ENCODE data around the gene SYNCRIP.
"Not testable (repeated sequence)": the region's sequence is repeated elsewhere in the genome, so short reads cannot be mapped to it uniquely, and the experiment has no call there.

Gene SYNCRIP

DNA sequence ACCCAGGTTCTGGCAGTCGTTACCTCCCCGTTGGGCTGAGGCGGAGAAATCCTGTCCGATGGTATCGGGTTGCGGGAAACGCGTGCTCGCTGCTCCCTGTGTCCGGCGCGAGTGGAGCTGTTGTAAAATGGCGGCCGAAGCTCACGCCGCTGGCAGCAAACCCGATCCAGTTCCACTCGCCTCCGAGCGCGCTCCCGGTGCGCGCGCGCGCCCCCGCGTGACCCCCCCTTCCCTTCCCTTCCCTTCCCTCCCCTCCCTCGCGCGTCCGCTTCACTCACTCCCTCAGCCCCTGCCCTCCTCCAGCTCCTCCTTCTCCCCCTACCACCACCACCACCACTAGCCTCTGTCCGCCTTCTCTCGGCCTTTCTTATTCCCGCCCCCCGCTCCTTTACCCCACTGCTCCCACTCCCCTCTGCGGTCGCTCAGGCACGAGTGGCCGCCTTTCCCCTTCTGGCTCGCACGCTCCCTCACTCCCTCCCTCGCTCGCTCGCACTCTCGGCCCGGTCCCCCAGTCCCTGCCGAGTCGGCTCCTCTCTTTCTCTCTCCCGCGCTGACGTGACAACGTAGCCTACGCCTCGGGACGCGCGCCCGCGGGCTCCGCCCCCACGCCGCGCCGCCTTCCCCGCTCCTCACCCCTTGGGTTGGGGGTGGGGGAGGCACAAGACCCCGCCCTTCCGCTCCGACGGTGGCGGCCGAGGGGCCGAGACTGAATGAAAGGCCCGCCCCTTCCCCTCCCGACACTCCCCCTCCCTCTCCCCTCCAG is at the start of gene SYNCRIP:
SYNCRIP (minus strand) TSS at position 113 of the 763 bp plus-strand sequence. CDS start 1,447 bp downstream, outside the sequence.
- DNase-seq, result peak; percentile 98

DNA sequence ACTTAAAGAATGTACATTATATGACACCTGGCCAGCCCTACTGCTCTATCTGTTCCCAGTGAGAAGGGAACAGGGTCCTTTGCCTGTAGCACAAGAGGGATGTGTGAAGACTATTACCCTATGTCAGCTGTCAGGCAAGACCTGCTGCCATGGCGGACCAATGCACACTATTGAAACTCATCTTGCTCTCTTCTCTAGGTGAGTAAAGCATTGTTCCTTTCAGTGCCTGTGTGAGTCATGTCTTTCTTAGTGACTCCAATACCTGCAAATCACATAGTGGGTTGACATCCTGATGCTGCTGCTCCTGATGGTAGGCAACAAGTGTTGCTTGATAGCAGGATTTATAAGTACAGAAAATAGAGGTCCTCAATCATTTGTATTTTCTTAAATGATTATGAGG is 48.8 kb upstream of the SYNCRIP start:
- DNase-seq, result no peak

DNA sequence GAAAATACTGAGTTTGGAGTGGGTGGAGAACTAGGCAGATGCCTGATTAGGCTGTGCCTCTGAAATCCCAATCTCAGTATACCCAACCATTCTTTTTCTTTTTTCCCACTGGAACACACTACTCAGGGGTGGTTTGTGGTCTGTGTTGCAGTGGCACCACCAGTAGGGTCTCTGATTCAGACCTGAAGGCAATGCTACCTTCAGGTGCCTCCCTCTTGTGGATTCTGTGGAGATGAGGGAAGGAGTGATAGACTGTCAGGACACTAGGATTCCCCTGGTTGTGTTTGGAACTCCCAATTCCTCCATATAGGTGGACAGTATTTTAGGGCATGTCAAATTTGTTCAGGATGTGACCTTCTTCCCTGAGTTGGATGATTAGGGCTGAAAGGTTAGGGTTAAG is 47.4 kb upstream of the SYNCRIP start:
- DNase-seq, result no peak

DNA sequence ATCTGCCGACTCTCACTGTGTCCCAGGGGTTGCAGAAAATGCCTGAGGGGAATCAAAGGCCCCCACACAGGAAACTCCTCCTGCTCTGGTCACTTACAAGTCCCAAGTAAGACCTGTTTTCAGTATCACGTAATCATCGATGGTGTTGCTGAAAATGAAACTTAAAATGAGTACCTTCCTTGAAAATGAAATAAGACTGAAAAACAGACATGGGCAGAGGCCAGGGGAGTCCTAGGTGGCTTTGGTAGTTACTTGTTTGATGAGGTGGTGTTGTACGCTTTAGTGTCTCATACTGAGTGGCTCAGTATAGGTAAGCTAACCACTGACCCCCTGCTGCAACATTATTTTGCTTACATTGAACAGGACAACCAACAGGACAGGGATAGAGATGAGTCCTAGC is 43.0 kb upstream of the SYNCRIP start:
- DNase-seq, result no peak

DNA sequence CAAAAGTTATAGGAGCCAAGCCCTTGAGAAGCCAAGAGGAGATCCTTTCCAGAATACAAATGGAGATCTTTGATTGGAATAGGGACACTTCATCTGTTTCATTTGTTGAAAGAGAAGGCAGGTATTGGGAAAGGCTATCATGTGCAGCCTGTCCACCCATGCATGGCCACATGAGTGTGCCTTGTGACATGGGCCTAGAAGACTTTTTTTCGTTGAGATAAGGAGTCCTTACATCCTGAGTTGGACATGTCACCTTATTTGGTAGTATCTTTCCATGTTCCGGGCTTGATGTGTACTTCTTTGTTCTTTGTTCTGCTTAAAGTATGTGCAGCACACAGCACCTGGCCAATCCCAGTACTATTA is 42.1 kb upstream of the SYNCRIP start:
- DNase-seq, result no peak

DNA sequence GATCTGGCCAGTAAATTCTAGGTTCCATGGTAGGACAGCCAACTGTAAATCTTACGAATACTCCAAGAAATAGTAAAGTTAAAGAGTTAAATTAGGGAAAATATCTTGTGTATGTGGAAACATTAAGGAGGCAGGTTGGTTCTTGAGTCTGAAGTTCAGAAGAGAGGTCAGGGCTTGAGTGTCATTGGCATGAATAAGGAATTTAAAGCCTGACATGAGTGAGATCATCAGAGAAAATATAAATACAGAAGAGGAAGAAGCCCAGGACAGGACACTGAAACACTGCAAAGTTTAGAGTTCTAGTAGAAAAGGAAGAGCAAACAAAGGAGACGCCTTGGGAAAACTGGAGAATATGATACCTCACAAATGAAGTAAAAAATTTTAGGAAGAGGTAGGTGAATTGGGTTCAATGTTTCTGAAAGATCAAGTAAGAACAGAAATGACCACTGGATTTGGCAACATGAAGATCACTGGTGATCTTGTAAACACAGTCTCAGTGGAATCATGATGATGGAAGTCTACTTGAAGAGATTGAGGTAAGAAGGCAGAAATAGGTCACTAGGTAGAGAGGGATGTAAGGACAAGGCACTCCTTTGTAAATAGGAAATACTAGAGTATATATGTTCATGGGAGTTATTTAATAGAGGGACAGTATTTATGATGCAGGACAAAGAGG is 41.6 kb upstream of the SYNCRIP start:
- DNase-seq, result no peak

DNA sequence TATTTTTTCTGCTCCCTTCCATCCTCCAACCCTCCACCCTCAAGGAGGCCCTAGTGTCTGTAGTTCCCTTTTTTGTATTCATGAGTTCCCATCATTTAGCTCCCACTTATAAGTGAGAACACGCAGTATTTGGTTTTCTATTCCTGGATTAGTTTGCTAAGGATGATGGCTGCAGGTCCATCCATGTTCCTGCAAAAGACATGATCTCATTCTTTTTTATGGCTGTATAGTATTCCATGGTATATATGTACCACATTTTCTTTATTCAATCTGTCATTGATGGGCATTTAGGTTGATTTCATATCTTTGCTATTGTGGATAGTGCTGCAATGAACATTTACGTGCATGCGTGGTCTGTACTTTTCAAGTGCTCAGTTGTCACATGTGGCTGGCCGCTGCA is 39.2 kb upstream of the SYNCRIP start:
- DNase-seq, result not testable (repeated sequence)

DNA sequence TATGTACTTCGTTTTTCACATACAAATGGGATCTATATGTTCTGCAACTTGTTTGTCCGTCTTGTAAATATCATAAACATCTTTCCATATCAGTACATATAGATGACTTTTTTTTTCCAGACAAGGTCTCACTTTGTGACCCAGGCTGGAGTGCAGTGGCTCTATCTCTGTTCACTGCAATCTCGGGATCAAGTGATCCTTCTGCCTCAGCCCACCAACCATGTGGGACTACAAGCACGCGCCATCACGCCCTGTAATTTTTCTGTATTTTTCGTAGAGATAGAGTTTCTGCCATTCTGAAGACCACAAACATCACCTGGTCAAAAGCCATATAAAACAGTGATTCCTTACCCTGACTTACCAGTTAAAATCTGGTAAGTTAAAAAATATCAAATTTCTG is 37.7 kb upstream of the SYNCRIP start:
- no peak for DNase-seq

DNA sequence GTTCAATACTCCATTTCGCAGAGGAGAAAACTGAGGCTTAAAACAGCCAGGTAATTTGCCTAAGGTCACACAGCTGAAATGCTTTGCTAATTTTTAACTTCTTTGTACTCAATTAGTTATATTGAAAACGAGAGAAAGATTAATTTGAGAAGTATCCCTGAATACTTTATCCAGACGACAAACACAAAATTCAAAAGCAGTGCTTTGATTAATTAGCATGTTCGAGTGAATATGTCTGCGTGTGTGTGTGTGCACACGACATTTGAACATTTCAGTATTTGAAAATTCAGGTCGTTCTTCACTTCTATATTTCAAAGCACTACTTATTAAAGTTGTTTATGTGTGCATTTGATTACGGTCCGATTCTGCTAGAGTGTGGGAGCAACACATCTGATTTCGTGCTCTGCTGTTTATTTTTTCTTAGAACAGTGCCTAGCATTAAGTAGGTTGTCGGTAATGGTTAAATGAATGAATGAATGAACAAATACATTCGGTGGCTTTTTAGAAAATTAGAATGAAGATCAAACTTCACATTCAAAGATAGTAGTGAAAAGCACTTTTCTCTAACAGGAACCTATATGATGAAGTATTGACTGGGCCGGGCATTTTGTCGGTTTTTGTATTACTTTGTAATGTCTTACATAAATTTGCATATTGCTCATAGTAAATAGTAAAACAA is 36.9 kb upstream of the SYNCRIP start:
- DNase-seq, result no peak

DNA sequence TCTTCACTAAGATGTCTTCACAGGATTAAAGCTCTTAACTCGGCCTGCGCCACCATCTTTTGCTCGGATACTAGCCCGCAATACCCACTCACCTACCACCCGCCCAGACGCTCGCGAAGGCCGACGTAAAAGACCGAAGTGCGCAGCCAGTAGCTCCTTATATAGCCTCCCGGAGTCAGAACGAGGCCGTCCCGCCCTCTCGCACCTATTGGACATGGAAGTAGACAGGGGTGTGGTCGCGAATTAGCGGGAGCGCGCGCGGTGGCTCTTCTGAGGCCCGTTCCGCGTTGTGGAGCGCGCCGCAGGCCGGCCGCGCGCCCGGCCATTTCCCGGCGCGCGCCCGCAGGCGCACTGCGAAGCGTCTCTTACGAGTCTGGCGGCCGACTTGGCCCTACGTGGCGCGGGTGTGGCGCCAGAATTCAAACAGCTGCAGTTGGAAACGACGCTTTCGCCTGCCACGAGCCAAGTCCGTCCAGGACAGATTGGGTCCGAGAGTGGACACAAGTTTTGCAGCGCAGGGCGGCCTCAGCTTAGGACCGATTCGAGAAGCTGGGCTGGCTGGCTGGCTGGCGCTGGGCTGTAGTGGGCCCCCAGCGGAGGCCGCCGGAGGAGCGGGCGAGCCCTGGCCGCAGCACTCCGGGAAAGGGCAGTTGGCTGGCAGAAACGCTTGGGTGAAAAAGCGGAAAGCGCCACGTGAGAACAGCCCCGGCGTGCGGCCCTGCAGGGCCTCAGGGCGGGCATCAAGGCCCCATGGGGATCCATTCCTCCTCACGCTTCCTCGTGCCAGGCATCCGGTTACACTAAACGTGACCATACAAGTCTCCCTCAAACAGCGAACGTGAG is 36.1 kb upstream of the SYNCRIP start:
- peak; percentile 99 for DNase-seq

DNA sequence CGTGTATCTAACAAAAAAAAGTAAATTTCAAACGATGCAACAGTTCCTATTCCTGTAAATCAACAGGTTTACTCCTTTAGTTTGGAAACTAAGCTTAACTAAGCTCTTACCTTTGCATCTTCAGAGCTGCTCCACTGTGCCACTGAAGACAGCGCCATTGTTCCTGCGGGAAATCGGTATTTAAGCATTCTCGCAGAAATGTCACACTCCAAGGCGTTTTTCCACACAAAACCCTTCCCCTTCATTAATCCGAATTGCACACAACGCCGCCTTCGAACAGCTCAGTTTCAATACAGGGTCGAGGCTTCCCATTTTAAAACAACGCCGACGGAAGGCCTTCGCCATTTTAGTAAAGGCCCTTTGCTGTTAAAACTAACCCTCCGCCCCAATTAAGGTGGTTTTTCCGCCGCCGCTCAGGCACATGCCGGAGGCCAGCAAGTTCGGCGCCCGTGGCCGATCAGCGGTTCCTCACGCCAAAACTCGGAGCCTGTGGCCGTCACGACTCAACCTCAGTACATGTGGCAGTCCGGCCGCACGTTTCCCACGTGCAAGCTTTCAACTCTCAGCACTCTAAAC is 35.4 kb upstream of the SYNCRIP start:
- no peak for DNase-seq

DNA sequence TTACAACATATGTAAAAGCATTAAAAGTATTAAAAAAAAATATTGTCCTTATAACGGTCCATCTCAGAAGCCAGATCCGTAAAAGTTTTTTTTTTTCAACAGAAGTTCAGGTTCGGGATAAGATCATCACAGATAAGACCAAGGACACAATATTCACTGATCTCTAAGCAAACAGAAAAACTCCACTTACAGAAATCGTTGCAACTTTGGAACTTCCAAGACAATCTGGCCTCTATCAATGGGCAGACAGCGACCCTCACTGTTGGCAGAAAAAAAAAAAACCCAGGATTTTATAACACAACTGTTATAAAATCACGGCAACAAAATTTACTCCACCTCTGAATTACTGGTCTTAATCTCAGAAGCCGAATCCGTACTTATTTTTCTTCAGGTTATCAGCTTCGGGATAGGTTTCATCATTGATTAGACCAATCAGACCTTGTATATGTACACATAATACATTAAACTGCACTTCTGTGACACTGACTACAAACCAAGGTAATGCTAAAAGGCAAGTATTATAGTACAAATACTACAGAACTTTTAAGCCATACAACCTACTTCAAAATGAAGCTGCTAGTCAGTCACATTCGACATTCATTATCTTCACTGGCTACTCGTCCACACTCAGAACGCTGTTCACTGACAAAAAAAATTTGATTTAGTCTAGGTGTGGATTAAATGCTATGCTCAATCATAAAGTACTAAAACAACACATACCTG is 34.7 kb upstream of the SYNCRIP start:
- no peak for DNase-seq

DNA sequence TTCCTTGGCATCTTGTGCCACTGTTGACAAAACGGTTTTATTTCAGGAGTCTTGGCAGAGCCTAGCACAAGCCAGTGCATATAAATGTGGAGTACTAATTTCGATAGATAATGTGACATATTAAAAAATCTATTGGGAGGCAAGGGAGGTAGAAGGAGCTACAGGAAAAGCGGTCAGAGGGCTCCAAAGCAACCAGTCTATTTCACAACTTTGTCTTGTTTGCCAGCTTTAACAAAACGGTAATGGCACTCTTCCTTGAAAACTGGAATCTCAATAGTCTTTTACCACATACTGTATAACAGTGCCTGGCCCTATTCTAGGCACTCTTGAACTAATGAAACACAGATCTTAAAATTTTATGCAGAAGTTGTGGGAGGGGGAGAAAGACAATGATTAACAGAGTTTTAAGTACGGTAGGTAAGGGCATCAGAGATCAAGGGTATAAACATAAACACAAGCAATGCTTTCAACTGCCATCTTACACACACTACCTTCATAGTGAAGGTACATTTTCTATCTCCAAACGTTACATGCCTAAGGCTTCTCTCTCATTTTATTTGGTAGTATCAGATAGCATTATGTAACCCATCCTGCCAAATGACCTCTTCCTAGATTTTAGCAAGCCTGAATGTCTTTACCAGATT is 33.5 kb upstream of the SYNCRIP start:
- DNase-seq, result no peak

DNA sequence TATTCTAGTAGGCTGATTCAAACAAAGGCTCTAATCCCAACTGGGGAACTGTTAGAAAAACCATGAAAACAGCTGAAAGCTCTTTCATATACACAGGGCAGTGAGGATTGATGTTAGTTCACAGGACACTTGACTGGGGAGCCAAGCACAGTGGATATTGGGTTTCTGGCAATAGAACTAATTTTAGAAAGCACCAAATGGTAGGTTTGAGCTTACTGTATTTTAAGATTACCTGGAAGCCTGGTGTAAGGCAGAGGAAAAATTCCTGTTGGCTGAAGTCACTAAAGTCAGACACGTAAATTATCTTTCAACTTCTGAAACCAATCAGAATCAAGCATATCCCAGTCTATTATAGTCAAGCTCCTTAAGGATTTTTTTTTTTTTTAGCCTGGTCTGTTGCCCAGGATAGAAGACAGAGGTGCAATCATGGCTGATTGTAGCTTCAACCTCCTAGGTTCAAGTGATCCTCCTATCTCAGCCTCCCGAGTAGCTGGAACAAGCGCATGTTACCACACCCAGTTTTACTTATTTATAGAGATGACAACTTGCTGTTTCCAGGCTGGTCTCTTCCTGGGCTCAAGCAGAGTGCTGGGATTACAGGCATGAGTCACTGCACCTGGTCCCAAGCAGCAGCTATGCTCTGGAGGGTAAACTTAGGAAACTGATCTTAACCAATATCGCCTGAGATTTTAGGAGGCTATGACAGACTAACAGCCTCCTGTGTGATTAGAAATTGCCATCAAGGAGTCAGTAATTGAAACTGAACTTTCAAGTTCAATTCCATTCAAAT is 32.5 kb upstream of the SYNCRIP start:
- peak; percentile 2 for DNase-seq

DNA sequence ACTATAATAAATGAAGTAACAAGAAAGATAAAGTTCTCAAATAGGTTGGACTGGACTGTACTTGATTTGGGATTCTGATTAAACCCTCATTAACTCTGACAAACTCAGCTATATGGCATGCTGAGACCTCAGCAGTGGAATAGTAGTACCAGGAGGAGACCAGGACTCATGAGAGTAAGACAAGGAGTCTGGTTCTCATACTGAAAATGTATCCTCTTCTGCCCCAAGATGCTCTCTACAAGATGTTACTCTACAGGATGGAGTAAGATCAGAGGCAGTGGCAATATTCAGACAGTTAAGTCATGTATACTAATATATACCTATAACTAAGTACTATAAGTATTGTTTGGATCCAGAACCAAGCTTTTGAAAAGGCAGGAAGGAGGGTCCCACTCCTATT is 31.9 kb upstream of the SYNCRIP start:
- DNase-seq, result no peak

DNA sequence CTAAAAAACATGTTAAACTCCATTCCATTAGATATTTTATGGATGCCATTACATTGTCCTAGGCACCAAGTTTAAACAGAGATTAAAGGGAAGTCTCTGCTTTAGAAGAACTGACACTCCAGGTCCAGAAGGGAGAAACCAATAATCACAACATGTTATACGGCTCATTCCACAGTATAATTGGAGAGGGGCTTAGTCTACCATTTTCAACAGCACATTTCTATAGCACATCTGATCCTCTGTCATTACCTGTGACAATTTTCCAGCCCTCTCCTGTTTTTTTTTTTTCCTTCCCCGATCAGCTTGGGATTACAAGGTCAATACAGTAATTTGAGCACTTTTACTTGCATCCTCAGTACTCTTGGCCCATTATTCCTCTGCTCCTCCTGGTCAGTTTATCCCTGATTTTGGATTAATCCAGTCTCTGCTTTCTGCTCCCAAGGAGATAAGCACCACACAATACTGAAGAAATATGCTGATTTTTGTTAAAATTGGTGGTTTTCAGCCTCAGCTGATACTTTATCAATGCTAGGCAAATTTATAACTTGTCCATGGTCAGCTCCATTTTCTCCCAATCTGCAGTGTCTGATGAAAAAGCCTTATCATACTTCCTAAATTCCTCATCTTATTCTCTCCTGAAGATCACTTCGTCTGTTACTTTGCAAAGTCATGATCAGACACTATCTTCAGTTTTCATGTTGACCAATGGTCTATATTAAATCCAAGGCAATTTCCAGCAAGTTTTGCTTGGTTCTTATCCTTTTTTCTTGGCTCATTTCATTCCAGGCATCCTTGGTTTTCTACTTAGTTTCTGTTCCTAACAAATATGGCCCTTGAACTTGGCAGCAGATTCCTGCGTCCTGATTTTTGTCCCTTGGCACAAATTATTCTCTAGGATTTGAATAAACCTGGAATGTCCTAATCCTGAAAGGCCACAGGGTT is 30.8 kb upstream of the SYNCRIP start:
- DNase-seq, result no peak

DNA sequence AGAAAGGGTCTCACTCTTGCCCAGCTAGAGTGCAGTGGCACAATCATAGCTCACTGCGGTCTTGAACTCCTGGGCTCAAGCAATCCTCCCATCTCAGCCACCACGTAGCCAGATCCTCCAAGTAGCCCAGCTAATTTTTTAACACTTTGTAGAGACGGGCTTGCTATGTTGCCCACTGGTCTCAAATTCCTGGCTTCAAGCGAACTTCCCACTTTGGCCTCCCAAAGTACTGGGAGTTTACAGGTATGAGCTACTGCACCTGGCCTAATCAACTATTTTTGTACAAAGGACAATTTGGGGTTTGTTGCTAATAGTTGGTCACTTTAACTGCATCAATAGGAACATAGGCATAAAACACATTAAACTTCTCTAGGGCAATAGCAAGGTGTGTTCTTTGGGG is 29.9 kb upstream of the SYNCRIP start:
- no peak for DNase-seq

DNA sequence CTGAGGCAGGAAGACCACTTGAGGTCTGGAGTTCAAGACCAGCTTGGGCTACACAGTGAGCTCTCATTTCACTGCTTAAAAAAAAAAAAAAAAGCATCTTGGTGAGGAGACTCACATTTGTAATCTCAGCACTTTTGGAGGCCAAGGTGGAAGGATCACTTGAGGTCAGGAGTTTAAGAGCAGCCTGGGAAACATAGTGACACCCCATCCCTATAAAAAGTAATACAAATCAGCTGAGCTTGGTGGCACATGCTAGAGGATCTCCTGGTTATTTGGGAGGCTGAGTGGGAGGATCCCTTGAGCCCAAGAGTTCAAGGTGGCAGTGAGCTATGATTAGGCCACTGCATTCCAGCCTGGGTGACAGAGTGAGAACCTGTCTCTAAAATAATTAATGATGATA is 29.4 kb upstream of the SYNCRIP start:
- no peak for DNase-seq

DNA sequence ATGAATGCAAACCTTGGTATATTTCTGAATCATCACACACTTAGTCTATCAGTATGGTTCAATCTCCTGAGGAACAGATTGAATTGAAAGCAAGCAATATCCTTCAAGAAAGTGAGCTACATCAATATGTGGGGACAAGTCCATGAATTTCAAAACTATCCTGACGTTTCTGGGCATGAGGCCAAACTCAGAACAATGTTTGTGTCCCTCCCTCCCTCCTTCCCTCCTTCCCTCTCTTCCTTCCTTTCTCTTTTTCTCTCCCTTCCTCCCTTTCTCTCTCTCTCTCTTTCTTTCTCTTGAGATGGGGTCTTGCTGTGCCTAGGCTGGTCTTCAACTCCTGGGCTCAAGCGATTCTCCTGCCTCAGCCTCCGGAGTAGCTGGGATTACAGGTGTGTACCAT is 27.9 kb upstream of the SYNCRIP start:
- no peak for DNase-seq

Data from CD4-positive, alpha-beta T cell treated with Interferon gamma for 1 hour (primary cell).